Adrenal gland (tissue), 12 donors: ENCODE measurements around the gene PHF19. TPM values are rescaled to one million over a fixed set of nuclear protein-coding genes. Genes with fewer than 3 reads are reported as not detected.

ENCODE experiments used
- DNase-seq, 7 donors: peaks; one replicate each; pipeline ENCODE4 v3.0.0-alpha.2; 2019 to 2020
- H3K27ac ChIP-seq, 5 donors: fragments of 200-600 bp; sonication (generic) in 4 of 5; 1 replicate in 3 of 5; 2 replicates in 2 of 5; pipeline versions ENCODE4 v1.5.1 to v1.8.0; 2016 to 2020; ENCODE audit warnings: mild to moderate bottlenecking in 1 of 5
- H3K27me3 ChIP-seq: fragments of 200-600 bp; 2 replicates; pipeline ENCODE4 v1.8.0; 2021
- H3K36me3 ChIP-seq, 2 donors: fragments of 200-600 bp; replicated peaks in 1 of 2; 1 replicate in 1 of 2; 2 replicates in 1 of 2; pipeline versions ENCODE4 v1.5.1 to v1.8.0; 2018 to 2022
- H3K4me1 ChIP-seq, 2 donors: fragments of 200-600 bp; replicated peaks in 1 of 2; 1 replicate in 1 of 2; 2 replicates in 1 of 2; pipeline versions ENCODE4 v1.5.1 to v1.8.0; 2018 to 2021
- H3K4me3 ChIP-seq, 4 donors: fragments of 200-600 bp; sonication (generic) in 3 of 4; one replicate each; pipeline ENCODE4 v1.5.1; 2016 to 2018
- H3K9me3 ChIP-seq, 3 donors: fragments of 200-600 bp; sonication (generic) in 1 of 3; replicated peaks in 1 of 3; 1 replicate in 2 of 3; 2 replicates in 1 of 3; pipeline versions ENCODE4 v1.5.1 to v1.8.0; 2016 to 2021
- CTCF ChIP-seq, 6 experiments: fragments of 450-650 bp in 4 of 6; fragments of 200-600 bp in 2 of 6; sonication (generic) in 1 of 6; IDR thresholded peaks; 1 replicate in 5 of 6; 2 replicates in 1 of 6; pipeline versions ENCODE4 v1.5.1 to v1.8.0; 2016 to 2021; ENCODE audit warnings: antibody characterized with exemption in 6 of 6, mild to moderate bottlenecking in 2 of 6, moderate library complexity in 1 of 6
- POLR2A ChIP-seq, 2 donors: fragments of 450-650 bp; IDR thresholded peaks; one replicate each; pipeline ENCODE4 v1.6.1; 2017; ENCODE audit warnings: antibody characterized with exemption in 2 of 2, mild to moderate bottlenecking in 2 of 2, moderate library complexity in 1 of 2
- WGBS, 4 donors: extraction: QIAGEN DNeasy Blood & Tissue Kit in 2 of 4; methylation state at CpG; one replicate each; pipeline versions ENCODE4 v1.1.5 to v1.1.7; 2013 to 2017; 5-methylcytosine and 5-hydroxymethylcytosine counted together
- intact Hi-C, 2 donors: fragments of 100-400 bp; cut with DNase I; formaldehyde crosslinking; loops; one replicate each; pipeline versions ENCODE4 v1.14.1 to v1.15.0; 2022 to 2023
- polyA plus RNA-seq, 3 donors: library from polyadenylated mRNA; stranded (reverse); fragments of 200-250 nt in 2 of 3; fragments of 350-450 nt in 1 of 3; fragmentation: Illumina TruSeq in 1 of 3; extraction: RNeasy Lipid Tissue Mini Kit (QIAGEN cat#74804) in 1 of 3; gene quantifications; one replicate each; pipeline ENCODE4 v1.2.3, GENCODE V29; 2013 to 2014
- total RNA-seq, 9 donors: library from RNA; depleted of rRNA in 4 of 9; stranded (reverse); fragments of >200 nt in 4 of 9; fragments of 120-200 nt in 1 of 9; fragmentation: NEBNext Ultra II Directional in 1 of 9; extraction: Animal tissue kit (Norgen Biotek cat#: 25700) in 1 of 9; gene quantifications; one replicate each; pipeline versions ENCODE4 v1.1.0 to v1.2.4, GENCODE V29; 2013 to 2023
- donor health status: healthy with polysubstance abuse.
- donor health status: Bipolar disorder and iron deficiency.
- donor health status: DM: yes; HTN: yes; CAD: no.
- donor health status: DM: no; HTN: no; CAD: no.
- donor health status: DM: no; HTN: no; CAD: no.
- donor health status: DM: yes; HTN: yes; CAD: no.

Gene PHF19
- total and polyA plus RNA-seq, 12 donors = 13.6 to 61.8 (median 27.4) TPM

GRCh38 chr9:120921661-120922181 is 44.7 kb upstream of the PHF19 start:
- Histone ChIP-seq H3K9me3 (no peaks in the 10 kb centered on the region), H3K36me3 (no peaks in the 10 kb centered on the region), H3K27me3 (no peaks in the 10 kb centered on the region), H3K4me1 (peaks cover 4 to 45% of the 10 kb centered on the region in 2 donors), H3K4me3 (no peak overlapping the region), H3K27ac (peak overlapping the region in 3 of 5 donors; percentile 44 to 78 (median 66))
- no peak for DNase-seq
- 63 to 76% (median 72%) methylated on average over 7 to 8 of the region's 8 CpGs for WGBS, 4 donors
- TF ChIP-seq CTCF (IDR thresholded peaks at IDR 0.05) = no peak
- TF ChIP-seq POLR2A (IDR thresholded peaks at IDR 0.05) = no peak
- intact Hi-C loops = loop anchor here in 1 of 2 donors (5.0 kb wide), 1 partner anchor 44 kb away; the partner anchor contains the start of gene PHF19

GRCh38 chr9:120920806-120921178 is 43.8 kb upstream of the PHF19 start:
- TF ChIP-seq CTCF (IDR thresholded peaks at IDR 0.05) (no peak), POLR2A (IDR thresholded peaks at IDR 0.05) (no peak)
- Histone ChIP-seq H3K9me3 (no peaks in the 10 kb centered on the region), H3K4me3 (no peak overlapping the region), H3K4me1 (peaks cover 4 to 54% of the 10 kb centered on the region in 2 donors), H3K36me3 (no peaks in the 10 kb centered on the region), H3K27me3 (no peaks in the 10 kb centered on the region), H3K27ac (peak overlapping the region in 4 of 5 donors; percentile 61 to 79 (median 72))
- no peak for DNase-seq
- intact Hi-C loops = loop anchor here in 1 of 2 donors (5.0 kb wide), 1 partner anchor 43 kb away; the partner anchor contains the start of gene PHF19
- WGBS, 4 donors = 72 to 83% (median 77%) methylated on average over 3 of the region's 3 CpGs

- Histone ChIP-seq H3K36me3 (no peaks in the 10 kb centered on the region), H3K9me3 (no peaks in the 10 kb centered on the region), H3K4me3 (no peak overlapping the region), H3K27me3 (no peaks in the 10 kb centered on the region), H3K4me1 (peaks cover 4 to 57% of the 10 kb centered on the region in 2 donors), H3K27ac (peak overlapping the region; percentile 52 to 79 (median 66))
- 73 to 78% (median 75%) methylated on average over 6 of the region's 6 CpGs for WGBS, 4 donors
- intact Hi-C loops = loop anchor here in 1 of 2 donors (5.0 kb wide), 1 partner anchor 43 kb away; the partner anchor contains the start of gene PHF19
- TF ChIP-seq CTCF (IDR thresholded peaks at IDR 0.05) (no peak), POLR2A (IDR thresholded peaks at IDR 0.05) (no peak)
- DNase-seq = peak in 1 of 7 donors; percentile 46
Measured at GRCh38 chr9:120919843-120920805, 43.1 kb upstream of the PHF19 start.
